Activated naive CD4-positive, alpha-beta T cell treated with anti-CD3 and anti-CD28 coated beads, Interleukin-2, amount 50 U/mL, for 16 hours (primary cell): ENCODE results near the gene CTDSPL.
A peak's percentile ranks its signal among the peaks of the same experiment; 100 is the strongest.

Experiments used
- DNase-seq: peaks from one replicate; pipeline ENCODE4 v3.0.0-alpha.2; 2020

Gene CTDSPL

DNA sequence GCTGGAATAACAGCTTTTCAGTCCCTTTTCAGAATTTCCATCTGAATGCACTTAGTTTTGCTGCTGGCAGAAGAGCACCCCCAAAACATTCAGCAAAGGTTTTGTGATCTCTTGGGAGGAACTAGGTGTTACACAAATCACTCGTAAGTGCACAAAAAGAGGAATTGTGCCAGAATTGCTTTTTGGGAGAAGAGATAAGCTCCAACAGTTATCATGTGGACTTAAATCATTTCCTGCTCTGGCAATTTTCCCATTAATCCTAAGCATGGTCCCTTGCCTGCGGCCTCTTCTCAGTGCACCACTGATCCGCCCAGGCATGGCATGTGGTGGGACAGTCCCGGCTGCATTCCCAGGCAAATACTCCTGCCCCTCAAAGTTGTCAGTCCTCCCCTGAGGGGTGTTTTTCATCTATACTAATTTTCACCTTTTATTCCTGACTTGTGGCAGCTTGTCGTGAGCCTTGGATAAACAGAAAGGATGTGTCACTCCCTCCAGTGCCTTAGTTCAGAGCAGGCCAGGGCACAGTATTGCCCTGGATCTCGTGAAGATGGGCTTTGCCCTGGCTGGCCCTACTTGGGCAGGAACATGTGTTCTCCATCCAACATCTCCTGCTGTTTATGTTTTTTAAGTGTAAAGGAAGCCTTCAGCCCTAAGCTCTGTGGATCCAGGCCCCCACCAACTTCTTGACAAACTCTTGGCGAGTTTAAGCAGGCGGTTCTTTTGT lies 84.3 kb downstream of the CTDSPL start:
- no peak for DNase-seq

DNA sequence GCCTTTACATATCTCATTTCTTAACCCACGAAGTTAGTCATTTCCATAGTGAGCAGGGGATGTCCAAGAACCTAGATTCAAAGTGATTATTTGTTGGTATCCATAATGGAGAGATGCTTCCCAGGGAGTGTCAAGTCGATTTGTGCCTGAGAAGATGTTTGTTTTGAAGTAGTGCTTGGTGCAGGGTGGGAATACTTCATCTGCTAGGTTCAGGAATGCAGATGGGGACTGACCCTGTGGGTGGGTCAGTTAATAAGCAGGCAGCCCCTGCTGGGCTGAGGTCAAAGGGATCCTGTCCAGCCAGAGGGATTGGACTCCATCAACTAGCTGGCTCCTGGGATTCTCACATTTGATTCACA lies 84.8 kb downstream of the CTDSPL start:
- no peak for DNase-seq

DNA sequence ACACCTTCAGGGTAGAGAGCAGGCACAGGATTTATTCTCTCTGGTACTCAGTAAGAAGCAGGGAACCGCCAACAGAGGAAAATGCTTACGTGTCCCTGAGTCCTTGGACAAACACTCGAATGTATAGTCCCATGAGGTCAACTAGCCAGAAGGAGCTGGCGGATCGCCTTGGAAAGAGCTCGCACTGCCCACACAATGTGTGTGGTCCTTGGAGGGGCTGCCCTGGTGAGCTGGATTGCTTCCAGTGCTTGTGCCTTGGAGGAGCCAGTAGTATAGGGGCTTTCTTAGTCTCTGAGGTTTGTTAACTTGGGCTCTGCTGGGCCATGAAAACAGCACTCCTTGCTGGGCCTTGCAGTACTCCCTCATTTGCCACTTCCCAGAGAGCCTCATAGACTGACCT lies 88.2 kb downstream of the CTDSPL start:
- DNase-seq: no peak

DNA sequence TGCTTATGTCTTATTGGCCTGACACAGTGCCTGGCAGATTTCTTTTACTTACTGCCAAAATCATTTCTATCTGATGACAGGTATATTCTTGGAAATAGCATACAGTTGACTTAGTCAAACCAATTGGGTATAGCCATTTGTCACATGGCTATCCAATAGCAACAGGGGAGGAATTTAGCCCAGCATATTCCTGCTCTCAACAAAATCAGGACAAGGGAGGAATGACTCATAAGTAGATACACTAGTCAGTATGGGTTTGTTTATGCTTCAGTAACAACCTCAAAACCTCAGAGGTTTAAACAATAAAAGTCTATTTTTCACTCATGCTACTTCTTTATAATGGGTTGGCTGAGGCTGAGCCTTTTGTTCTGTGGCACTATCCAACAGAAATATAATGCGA lies 90.9 kb downstream of the CTDSPL start:
- no peak for DNase-seq

DNA sequence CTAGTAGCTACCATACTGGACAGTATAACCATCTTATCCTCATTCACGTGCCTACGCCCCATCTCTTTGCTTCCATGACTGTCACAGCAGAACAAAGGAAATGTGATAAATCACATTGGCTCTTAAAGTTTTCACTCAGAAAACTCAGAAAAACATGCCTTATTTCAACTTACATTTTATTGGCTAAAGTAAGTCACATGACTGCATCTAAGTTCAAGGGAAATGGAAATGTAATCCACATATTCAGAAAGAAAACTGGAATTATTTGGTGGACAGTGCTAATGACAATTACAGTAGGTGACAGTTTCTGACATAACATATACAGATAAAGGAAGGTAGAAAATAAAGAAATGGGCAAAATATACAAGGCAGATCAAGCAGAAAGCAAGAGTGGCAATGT lies 91.5 kb downstream of the CTDSPL start:
- DNase-seq: no peak

DNA sequence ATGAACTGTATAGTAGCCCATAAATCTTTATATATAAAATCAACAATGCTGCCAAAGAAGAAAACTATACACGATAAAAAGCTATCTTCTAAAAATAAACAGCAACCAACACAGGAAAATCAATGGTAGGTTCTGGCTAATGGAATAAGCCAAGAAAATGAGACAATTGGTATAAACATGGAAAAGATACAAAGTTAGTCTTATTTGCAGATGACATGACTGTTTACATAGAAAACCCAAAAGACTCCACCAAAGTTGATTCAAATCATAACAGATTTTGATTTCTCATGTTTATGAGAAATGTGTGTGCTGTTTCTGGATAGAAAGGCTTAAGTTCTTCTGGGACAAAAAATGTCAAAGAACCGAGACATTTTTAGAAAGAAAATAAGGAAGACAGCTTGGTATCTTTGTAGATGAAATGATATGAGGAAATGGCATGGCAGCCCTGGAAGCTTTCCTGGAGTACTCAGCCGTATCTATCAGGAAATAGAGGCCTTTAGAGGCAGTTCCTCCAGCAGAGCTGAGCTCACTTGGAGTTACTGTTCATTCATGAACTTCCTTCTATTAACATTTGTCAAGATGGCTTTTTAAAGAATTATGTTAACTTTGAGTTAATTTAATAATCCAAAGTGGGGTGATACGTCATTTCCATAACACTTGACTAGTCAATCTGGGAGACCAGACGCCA lies 92.2 kb downstream of the CTDSPL start:
- no peak for DNase-seq

DNA sequence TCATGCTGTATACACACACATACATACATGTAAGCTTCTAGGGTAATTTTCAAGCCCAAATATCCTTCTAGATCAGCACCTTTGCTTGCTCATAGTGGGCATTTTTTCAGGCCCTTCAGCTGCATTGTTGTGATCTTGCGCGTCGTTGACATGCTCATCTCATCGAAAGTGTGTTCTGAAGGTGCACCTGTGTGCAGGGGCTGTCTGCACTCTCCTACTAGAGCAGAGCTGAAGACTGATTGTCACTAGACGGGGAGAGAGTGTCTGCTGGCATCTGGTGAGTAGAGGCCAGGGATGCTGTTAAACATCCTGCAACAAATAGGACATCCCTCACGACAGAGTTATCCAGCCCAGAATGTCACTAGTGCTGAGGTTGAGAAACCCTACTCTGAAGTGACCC lies 93.2 kb downstream of the CTDSPL start:
- no peak for DNase-seq

DNA sequence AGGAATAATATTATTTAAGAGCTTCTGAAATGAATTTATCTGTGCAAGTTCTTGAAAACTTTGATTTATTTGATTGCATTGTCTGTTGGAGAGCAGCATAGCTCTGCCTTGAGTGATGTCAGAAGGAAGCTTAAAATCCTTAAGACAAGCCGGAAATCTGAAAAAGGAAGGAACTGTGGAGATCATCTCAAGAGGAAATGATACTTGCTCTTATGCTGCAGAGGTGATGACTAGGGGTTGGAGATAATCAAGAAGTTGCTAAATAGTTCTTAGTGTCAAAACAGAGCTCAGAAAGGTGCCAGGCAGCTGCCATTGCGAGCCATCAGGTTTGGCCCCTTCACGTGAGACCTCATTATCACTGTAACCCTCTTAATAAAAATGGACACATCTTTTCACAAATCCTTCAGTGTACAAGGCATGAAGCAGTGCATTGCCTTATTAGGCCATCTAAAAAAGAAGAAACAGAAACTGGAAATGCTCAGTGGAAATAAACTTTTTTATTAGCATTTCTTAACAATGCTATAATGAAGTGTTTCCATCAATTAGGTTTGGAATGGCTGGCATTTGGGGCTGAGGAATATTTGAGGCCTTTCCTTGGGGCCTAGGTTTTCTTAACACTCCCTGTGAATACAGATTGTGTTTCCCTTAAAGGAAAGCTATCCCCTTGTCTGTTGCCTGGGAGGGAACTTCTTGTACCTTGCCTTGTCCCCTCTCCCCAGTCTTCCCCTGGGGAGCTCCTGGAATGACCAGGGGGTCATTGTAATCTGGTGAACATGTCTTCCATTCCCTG lies 94.4 kb downstream of the CTDSPL start:
- DNase-seq: no peak

DNA sequence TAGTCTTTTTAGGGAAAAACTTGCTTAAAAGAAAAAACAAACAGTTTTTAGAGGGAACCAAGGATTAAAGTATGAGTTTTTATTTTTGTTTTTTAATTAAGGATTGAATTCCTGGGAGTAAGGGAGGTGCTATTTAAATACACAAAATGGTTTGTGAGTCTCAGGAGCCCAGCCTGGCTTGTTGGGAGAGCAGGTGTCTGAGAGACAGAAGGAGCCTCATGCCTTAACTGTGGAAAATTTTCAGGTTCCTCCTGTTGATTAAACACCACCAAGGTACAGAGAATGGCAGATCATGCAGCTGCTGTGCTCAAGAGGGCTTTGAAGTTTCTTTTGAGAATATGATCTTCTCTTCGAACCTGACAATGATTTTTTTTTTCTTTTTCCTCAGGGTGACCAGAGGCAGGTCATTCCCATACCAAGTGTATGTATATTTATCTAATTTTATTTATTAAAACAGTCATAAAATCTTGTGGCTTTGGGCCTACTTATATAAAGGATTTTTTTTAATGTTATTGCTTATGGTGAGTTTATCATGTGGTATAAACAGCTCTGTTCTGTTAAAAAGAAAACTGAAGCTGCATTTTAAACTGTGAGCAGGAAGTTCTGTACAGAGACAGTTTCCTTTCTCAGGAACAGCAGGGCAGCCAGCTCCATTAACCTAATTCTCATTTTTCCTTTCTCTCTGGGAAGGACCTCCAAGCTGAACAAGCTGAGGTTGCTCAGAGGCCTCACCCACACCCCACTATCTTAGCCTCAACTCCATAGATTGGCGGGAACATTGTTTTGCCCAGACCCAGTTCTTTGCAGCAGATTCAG lies 95.3 kb downstream of the CTDSPL start:
- no peak for DNase-seq

DNA sequence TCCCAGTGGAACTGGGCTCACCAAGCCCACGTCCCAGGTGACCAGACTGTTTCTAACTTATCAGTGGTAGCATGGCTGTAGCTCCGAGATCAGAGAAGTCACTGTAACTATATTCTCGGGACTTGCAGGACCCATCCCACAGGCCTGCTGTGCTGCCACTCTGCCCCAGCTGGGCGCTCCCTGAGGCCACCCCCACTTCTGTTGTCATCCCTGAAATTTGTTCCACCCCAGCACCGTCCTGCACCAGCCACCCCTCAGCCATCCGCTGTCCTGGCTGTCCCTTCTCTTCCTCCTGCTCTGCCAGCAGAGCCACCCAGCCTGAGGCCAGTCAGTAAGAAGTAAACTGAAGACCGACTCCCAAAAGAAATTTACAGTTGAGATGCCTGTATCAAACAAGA lies 95.9 kb downstream of the CTDSPL start:
- DNase-seq: no peak

DNA sequence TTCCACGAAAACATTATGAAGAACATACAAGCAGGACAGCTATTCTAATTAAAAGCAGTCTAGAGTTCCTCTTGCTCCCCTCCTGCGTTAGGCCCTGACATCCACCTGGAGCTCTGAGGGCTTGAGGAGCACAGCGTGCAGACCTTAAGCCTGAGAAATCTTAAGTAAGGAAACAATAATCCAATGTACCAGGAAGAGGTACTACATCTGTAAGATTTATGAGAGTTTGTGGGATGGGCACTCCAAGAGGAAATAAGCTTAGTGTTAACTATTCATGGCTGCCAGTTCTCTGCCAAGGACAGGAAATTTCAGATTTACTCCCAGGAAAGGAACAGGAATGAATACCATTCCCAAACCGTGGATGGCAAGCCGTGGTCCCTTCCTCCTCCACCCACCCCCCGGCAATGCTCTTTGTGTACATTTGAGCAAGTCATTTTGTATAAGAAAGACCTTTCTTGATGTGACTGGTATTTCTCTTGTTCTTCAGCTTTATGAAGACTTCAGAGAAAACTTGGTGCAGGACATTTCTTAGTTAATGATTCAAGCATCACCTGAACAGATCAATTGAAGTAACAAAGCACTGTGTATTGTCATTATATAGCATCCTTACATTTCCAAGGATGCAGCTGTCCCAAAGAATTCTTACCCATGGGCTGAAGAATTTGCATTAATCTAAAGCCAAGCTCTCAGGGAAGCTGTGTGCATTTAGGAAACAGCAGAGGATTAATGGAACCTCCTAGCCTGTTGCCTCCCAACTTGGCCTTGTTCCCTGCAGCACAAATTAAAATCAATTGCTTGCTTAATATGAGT lies 100.1 kb downstream of the CTDSPL start:
- no peak for DNase-seq

DNA sequence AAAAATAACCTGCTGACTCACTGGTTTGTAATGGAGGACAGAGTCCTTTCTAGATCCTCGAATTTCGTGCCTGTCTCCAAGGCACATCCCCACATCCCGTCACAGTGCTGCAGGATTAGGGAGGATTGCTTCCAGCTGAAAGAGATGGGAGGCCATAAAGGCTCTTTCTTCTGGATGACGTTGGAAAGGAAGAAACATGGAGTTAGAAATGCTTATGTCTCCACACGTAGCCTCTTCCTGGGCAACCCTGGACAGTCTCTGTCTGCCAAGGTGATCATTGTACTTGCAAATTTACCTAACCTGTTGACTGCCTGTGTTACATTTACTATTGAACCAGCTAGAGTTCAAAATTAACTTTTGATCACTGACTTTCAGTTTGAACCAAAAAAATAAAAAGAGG lies 101.3 kb downstream of the CTDSPL start:
- no peak for DNase-seq

DNA sequence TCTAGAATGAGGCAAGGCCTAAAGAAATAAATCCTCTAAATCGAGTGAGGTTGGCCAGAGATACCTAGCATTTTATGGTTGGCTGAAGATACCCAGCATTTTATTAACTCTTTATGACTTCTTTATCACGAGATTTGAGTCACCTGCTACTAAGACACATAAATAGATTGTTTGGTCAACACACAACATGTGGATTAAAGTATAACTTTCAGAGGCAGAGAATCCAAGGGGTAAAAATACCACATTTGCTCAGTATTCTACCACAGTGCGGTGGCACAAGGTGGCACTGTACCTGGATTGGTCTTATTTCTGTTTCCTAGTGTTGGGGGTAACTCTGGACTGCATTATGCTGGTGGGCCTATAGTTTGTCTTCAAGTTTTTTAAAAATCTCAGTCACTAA lies 102.0 kb downstream of the CTDSPL start:
- DNase-seq: no peak

DNA sequence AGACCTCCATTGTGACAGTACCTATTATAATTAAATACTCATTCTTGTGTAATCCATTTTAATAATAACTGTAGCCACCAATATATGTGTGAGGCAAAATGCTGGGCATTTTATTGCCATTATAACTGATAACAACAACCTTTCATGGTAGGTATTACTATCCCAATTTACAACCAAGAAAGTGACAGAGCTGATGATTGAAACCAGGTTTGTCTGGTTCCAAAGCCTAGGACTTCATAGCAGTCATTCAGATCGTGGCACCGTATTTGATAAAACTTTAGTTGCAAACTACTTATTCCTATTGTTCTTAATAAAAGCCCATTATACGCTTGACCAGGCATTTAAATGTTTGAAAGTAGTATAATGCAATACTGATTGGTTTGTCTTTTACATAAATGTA lies 102.5 kb downstream of the CTDSPL start:
- no peak for DNase-seq

DNA sequence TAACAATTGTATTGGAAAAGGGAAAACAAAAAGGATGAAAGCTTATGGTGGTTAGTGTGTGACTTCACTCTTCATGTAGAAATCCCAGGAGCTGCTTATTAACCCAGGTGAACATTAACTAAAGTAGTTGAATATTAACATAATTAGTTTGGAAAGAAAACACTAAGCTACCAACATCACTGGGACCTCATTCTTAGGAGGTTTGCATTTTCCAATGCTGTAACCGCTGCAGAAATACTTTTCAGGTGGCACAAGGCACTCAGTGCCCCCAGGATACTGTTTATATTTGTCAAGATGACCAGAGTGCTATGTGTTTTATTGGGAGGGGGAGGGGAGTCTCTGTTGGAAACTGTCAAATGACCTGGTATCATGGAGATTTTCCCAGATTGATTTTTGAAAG lies 103.0 kb downstream of the CTDSPL start:
- DNase-seq: no peak

DNA sequence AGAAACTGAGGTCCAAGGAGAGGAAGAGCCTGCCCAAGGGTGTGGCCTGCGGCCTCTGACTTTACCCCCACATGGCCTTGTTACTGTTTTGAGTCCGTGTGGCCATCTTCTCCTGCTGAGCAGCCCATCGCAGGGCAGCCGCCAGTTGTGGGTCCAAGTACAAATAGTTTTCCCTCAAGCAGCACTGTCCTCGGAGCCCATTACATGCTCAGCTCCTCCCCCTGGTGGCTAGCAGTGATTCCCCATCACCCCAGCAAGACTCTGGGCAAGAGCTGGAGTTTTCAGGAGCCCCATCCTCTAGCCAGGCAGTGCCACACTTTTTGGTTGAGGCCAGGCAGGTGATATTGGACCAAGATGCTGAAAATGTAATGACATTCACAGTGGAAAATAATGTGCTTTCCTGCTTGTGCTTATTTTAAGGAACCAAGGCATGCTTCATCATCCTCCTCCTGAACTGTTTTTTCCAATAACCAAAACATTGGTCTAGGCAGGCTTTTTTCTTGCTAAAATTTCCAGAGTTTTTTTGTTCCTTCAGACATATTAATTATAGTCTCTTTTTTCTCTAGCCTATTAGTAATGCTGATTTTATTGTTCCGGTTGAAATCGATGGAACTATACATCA lies 105.7 kb downstream of the CTDSPL start:
- DNase-seq: peak; percentile 60

DNA sequence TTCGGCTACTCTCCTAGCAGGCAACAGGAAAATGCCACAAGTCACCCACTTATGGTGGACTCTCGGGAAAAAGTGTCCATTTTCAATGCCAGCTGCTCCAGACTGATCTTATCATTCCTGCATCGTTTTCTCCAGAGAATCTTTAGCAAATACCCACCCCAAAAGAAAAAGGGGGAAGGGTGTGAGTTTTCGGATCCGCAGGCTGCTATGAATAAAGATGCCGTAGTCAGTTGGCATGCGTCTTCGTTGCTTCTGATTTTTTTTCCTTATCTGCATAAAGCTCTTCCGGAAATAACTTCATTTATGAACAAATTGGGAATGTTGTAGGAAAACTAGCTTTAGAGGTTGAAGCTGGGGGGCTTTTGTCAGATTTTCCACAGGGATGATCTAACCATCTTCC lies 106.5 kb downstream of the CTDSPL start:
- no peak for DNase-seq

DNA sequence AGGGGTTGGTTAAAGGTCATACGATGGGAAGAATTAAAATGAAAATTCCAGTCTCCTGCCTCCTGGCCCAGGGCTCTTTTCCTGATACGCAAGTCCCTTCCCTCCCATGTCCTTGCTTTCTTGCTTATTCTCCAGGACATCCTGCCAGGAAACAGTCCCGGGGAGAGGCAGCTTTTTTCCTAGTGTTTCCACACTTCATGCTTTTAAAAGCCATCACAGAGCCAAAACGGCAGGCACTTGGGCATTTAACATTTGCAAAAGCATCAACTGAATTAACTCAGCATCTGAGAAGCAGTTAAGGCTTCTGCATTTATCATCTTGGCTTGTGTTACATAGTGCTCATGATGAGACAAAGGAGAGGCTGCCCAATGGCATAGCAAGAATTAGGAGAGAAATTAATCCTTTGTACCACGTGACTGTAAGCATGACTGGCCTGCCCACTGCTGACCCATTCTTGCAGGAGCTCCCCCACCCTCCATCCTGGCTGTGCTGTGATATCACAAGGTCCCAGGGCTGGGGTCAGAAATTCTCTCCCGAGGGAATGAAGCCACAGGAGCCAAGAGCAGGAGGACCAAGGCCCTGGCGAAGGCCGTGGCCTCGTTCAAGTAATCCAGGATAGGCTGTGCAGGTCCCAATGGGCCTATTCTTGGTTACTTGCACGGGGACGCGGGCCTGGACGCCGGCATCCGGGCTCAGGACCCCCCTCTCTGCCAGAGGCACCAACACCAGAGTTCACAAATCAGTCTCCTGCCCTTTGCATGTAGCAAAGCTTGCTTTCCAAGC lies 107.3 kb downstream of the CTDSPL start:
- DNase-seq: no peak

DNA sequence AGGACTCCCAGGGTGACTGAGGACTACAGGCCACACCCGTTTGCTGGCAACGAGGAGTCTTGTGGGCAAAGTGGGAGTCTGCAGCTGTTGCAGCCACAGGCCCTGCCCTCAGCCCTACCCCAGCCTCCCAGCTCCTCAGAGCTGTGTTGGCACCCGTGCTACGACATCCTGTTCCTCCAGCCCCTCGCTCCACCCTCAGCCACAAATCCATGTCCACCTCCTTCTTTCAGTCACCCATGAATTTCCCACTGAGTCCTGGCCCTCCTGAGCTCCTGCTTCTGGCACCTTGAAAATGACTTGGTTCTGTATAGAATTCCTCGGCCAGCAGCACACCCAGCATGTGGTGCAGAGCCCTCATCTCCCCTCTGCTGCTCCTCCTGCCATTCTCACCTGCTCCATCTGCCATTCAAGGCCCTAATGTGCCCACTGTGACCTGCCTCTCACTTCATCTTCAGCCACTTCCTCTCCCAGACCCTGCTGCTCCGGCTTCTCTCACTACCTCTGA lies 108.0 kb downstream of the CTDSPL start:
- DNase-seq: no peak

DNA sequence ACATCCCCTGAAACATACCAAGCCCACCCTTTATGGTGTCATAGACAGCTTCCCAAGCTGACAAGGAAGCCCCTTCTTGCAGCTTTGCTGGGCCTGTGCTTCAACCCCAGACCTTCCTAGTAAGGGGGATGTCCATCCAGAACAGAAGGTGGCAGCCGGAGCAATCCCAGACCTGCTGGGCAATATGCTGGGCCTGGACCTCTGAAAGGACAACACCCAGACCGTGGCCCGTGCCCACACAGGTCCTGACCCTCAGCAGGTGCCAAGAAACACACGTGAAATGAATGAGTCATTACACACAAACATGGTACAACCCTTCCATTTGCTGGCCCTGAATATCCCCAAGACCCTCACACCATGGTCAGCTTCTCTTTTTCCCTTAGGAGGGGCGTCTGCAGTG lies 109.1 kb downstream of the CTDSPL start:
- no peak for DNase-seq

DNA sequence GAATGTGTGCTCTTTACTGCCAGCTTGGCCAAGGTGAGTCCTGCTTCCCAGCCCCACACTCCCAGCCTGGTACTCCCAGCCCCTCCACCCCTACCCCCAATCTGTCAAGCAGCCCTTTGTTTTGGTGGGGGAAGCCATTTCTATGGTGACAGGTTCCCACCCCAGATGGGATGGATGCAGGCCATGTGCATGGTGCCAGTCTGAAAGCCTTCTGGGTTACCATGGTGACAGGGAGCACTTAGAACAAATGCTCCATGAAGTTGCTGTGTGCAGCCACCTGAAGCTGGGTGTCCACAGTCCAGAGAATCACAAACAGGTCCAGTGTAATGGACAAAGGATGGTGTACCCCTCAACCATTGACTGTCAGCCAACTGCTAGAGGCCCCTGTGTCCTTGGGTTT lies 109.8 kb downstream of the CTDSPL start:
- DNase-seq: no peak
